Transverse colon (tissue), 4 donors: ENCODE measurements around the gene PDE7B. TPM values are rescaled to one million over a fixed set of nuclear protein-coding genes. Genes with fewer than 3 reads are reported as not detected.
A peak's percentile ranks its signal among the peaks of the same experiment; 100 is the strongest.

Source experiments
- DNase-seq: peaks from one replicate; pipeline ENCODE4 v3.0.0-alpha.2; 2019
- H3K27ac ChIP-seq, 4 donors: fragments of 200-600 bp; sonication (generic); 2 replicates each; pipeline ENCODE4 v1.5.1; 2016 to 2018; ENCODE audit warnings: inconsistent platforms in 4 of 4
- H3K27me3 ChIP-seq: fragments of 200-600 bp; sonication (generic); 2 replicates; pipeline ENCODE4 v1.5.1; 2017; ENCODE audit warnings: inconsistent platforms
- H3K36me3 ChIP-seq, 4 donors: fragments of 200-600 bp; sonication (generic); 2 replicates each; pipeline ENCODE4 v1.5.1; 2017 to 2019; ENCODE audit warnings: inconsistent platforms in 4 of 4
- H3K4me1 ChIP-seq, 4 donors: fragments of 200-600 bp; sonication (generic); 2 replicates each; pipeline ENCODE4 v1.5.1; 2017 to 2020; ENCODE audit warnings: inconsistent platforms in 4 of 4
- H3K4me3 ChIP-seq, 4 donors: fragments of 200-600 bp; sonication (generic); 1 replicate in 1 of 4; 2 replicates in 3 of 4; pipeline versions ENCODE4 v1.5.1 to v1.6.1; 2017 to 2019; ENCODE audit warnings: inconsistent platforms in 4 of 4
- H3K9me3 ChIP-seq, 2 donors: fragments of 200-600 bp; sonication (generic); 2 replicates each; pipeline ENCODE4 v1.5.1; 2017 to 2019; ENCODE audit warnings: inconsistent platforms in 2 of 2
- EP300 ChIP-seq: sonication (generic); formaldehyde crosslinking; IDR thresholded peaks from one replicate; pipeline ENCODE4 v1.6.1; 2017; ENCODE audit warnings: antibody characterized with exemption, low read depth
- POLR2A ChIP-seq: fragments of 450-650 bp; IDR thresholded peaks from one replicate; pipeline ENCODE4 v1.6.1; 2016; ENCODE audit warnings: antibody characterized with exemption, mild to moderate bottlenecking, moderate library complexity
- POLR2AphosphoS5 ChIP-seq, 3 donors: sonication (generic); formaldehyde crosslinking; IDR thresholded peaks; one replicate each; pipeline ENCODE4 v1.6.1; 2016; ENCODE audit warnings: antibody characterized with exemption in 3 of 3
- WGBS, 2 donors: methylation state at CpG; one replicate each; pipeline ENCODE4 v1.1.5; 2018; ENCODE audit warnings: low coverage in 1 of 2; 5-methylcytosine and 5-hydroxymethylcytosine counted together
- in situ Hi-C, 4 donors: fragments of 200-750 bp; cut with MboI; loops; one replicate each; pipeline versions ENCODE4 v1.15.0 to v1.15.1; 2017; ENCODE audit warnings: low sequenced_read_pairs in 3 of 4, low pct_ligation_motif_present in 1 of 4, low pct_unique_long_range_greater_than_20kb in 1 of 4
- intact Hi-C: fragments of 100-400 bp; cut with DNase I; formaldehyde crosslinking; loops from one replicate; pipeline ENCODE4 v1.15.1; 2023; ENCODE audit warnings: low total_unique reads
- total RNA-seq, 4 donors: library from RNA; depleted of rRNA; stranded (reverse); fragments of >200 nt; gene quantifications; one replicate each; pipeline ENCODE4 v1.1.0, GENCODE V29; 2016
- TF ChIP-seq, protein P1 (sequence below), 5 experiments: fragments of 200-600 bp in 3 of 5; fragments of 450-650 bp in 2 of 5; sonication (generic) in 3 of 5; IDR thresholded peaks; 1 replicate in 2 of 5; 2 replicates in 3 of 5; pipeline ENCODE4 v1.5.1; 2016 to 2017; ENCODE audit warnings: antibody characterized with exemption in 5 of 5, inconsistent platforms in 3 of 5, mild to moderate bottlenecking in 2 of 5, moderate library complexity in 1 of 5

Gene PDE7B
- total RNA-seq, 4 donors from 2014 or later, result 0.40 to 2.2 (median 1.4) TPM

DNA sequence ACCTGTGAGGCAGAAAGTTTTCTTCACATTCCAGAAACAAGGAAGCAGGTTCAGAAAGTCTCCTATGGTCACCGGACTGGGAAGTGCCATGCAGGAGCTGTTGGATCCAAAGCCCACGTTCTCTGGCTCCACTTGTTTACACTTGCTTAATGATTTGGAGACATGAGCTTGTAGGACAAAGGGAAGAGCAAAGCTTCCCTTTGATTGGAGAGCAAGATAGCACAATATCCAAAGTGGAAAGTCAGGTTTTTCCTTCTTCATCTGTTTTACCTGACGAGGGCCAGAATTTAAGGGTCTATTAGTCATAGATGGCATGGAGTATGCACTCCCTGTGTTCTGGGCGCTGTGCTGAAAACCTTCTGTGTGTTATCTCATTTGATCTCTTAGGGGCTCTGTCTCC lies 81.2 kb downstream of the PDE7B start:
- intact Hi-C loops (no loop called here), in situ Hi-C loops (no loop called here)
- Histone ChIP-seq H3K4me3 (no peak overlapping the region), H3K27ac (no peak overlapping the region), H3K9me3 (no peaks in the 10 kb centered on the region), H3K4me1 (no peaks in the 10 kb centered on the region), H3K36me3 (no peaks in the 10 kb centered on the region), H3K27me3 (no peaks in the 10 kb centered on the region)
- TF ChIP-seq EP300, result no peak
- TF ChIP-seq POLR2AphosphoS5 (IDR thresholded peaks at IDR 0.05), result no peak
- TF ChIP-seq, protein P1, sequence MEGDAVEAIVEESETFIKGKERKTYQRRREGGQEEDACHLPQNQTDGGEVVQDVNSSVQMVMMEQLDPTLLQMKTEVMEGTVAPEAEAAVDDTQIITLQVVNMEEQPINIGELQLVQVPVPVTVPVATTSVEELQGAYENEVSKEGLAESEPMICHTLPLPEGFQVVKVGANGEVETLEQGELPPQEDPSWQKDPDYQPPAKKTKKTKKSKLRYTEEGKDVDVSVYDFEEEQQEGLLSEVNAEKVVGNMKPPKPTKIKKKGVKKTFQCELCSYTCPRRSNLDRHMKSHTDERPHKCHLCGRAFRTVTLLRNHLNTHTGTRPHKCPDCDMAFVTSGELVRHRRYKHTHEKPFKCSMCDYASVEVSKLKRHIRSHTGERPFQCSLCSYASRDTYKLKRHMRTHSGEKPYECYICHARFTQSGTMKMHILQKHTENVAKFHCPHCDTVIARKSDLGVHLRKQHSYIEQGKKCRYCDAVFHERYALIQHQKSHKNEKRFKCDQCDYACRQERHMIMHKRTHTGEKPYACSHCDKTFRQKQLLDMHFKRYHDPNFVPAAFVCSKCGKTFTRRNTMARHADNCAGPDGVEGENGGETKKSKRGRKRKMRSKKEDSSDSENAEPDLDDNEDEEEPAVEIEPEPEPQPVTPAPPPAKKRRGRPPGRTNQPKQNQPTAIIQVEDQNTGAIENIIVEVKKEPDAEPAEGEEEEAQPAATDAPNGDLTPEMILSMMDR (IDR thresholded peaks at IDR 0.05), result no peak
- TF ChIP-seq POLR2A, result no peak
- 61 to 71% methylated on average over 3 to 4 of the region's 4 CpGs for WGBS, 2 donors
- no peak for DNase-seq

- H3K4me3 ChIP-seq, result no peak overlapping the region
- no peak for TF ChIP-seq POLR2AphosphoS5 (IDR thresholded peaks at IDR 0.05)
- TF ChIP-seq, protein P1 (IDR thresholded peaks at IDR 0.05), result no peak
- no peak for TF ChIP-seq EP300
- TF ChIP-seq POLR2A, result no peak
- H3K36me3 ChIP-seq, result no peaks in the 10 kb centered on the region
- H3K27ac ChIP-seq, result peak overlapping the region in 1 of 4 donors; percentile 6
- in situ Hi-C loops, result no loop called here
- 60 to 65% methylated on average over 3 to 8 of the region's 8 CpGs for WGBS, 2 donors
- H3K27me3 ChIP-seq, result no peaks in the 10 kb centered on the region
- DNase-seq, result no peak
- H3K4me1 ChIP-seq, result no peaks in the 10 kb centered on the region
- intact Hi-C loops, result no loop called here
- no peaks in the 10 kb centered on the region for H3K9me3 ChIP-seq
These were observed 84.6 kb downstream of the PDE7B start for GRCh38 chr6:135935941-135936601.

- Histone ChIP-seq H3K4me1 (no peaks in the 10 kb centered on the region), H3K9me3 (no peaks in the 10 kb centered on the region), H3K4me3 (no peak overlapping the region), H3K36me3 (no peaks in the 10 kb centered on the region), H3K27ac (peak overlapping the region in 1 of 4 donors; percentile 6), H3K27me3 (no peaks in the 10 kb centered on the region)
- TF ChIP-seq POLR2A, result no peak
- TF ChIP-seq POLR2AphosphoS5 (IDR thresholded peaks at IDR 0.05), result no peak
- TF ChIP-seq, protein P1 (IDR thresholded peaks at IDR 0.05), result no peak
- no peak for DNase-seq
- intact Hi-C loops (no loop called here), in situ Hi-C loops (no loop called here)
- WGBS, 2 donors, result 77% methylated on average over 1 of the region's 1 CpG; no CpG with 5 or more reads in 1 of the 2 donors
These were observed 85.1 kb downstream of the PDE7B start for GRCh38 chr6:135936606-135937005.

GRCh38 chr6:135937106-135937505 lies 85.6 kb downstream of the PDE7B start:
- Histone ChIP-seq H3K4me3 (no peak overlapping the region), H3K27ac (no peak overlapping the region), H3K4me1 (no peaks in the 10 kb centered on the region), H3K27me3 (no peaks in the 10 kb centered on the region), H3K9me3 (no peaks in the 10 kb centered on the region), H3K36me3 (no peaks in the 10 kb centered on the region)
- WGBS, 2 donors, result 91 to 100% methylated on average over 1 to 6 of the region's 6 CpGs
- DNase-seq, result no peak
- intact Hi-C loops (no loop called here), in situ Hi-C loops (no loop called here)
- TF ChIP-seq POLR2AphosphoS5 (IDR thresholded peaks at IDR 0.05), result no peak
- TF ChIP-seq, protein P1 (IDR thresholded peaks at IDR 0.05), result no peak
